ENCODE results near the gene METTL16.

DNA sequence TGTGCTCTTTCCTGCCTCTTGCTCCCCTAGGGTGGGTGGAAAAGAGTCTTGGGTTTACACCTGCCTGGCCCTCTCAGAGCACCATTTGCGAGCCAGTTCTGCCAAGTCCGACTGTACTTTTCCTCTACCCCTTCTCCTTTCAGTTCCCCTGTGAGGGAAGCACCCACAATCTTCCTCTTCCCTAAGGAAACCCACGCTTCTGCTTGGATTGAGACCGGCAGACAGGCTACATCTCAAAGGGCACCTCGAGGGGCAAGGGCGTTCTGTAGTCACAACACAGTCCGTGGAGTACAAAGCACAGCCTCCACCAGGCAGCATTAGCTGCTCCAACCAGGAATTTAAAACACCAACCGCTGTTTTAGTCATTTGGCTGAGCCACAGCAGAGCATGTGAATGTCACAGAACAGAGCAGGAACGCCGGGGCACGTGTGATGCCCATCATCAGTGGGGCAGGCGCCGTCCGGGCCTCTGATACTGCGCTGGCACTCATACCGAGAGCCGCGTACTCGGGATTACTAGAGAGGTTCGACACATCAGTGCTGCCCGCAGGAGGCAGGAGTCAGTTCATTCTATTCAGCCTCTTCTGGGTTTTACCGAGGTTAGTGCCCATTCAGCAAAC, 97.1 kb downstream of the METTL16 start:
- TF ChIP-seq CTCF (conservative IDR thresholded peaks at IDR 0.05 in 1 of 2, IDR thresholded peaks at IDR 0.05 in 1 of 2; ENCODE audit: extremely low read depth in 1 of 2, insufficient read depth in 1 of 2, low read depth in 1 of 2, low read length in 2 of 2) (no peak), EZH2 (IDR thresholded peaks at IDR 0.05; ENCODE audit: borderline replicate concordance, low read length) (no peak)
